Panc1 (cell line): Measurements from ENCODE around the gene UCP1. TPM values are rescaled to one million over a fixed set of nuclear protein-coding genes. Genes with fewer than 3 reads are reported as not detected.

Source experiments
- ATAC-seq: fragments of 200-7000 bp; cut with Tn5 transposase; 2 replicates; pipeline ENCODE4 v1.9.1; 2020; ENCODE audit warnings: mild to moderate bottlenecking, moderate library complexity
- BruUV-seq: library from RNA; stranded (reverse); fragments of 400-500 nt; replicated peaks from 2 replicates; lab custom pipeline; 2021; lab: Mats Ljungman, UMichigan
- CTCF ChIA-PET: fragments of 300-600 bp; sonication (Branson Sonifier 250); formaldehyde crosslinking; loops from one replicate; lab custom pipeline; 2022; ENCODE audit warnings: antibody characterized with exemption; lab: Charles Lee
- POLR2A ChIA-PET: fragments of 300-600 bp; sonication (Branson Sonifier 250); formaldehyde crosslinking; loops from one replicate; lab custom pipeline; 2022; ENCODE audit warnings: antibody characterized with exemption; lab: Charles Lee
- DNase-seq: peaks from one replicate; pipeline ENCODE4 v3.0.0-alpha.2; 2010; ENCODE audit warnings: low read depth, low spot score
- H3K27ac ChIP-seq: 2 replicates; pipeline ENCODE4 v1.5.1; 2011; ENCODE audit warnings: mild to moderate bottlenecking, low read length, inconsistent platforms
- H3K27me3 ChIP-seq: fragments of 200-500 bp; sonication (Bioruptor generic); 2 replicates; pipeline ENCODE4 v1.6.0; 2014; ENCODE audit warnings: low read length, inconsistent platforms; ENCODE audit not compliant: control insufficient read depth, insufficient read depth
- H3K36me3 ChIP-seq: fragments of 200-500 bp; sonication (Bioruptor generic); 2 replicates; pipeline ENCODE4 v1.5.1; 2014; ENCODE audit warnings: inconsistent platforms, mild to moderate bottlenecking, low read length, moderate library complexity; ENCODE audit not compliant: control insufficient read depth, insufficient read depth
- H3K4me1 ChIP-seq: 2 replicates; pipeline ENCODE4 v1.5.1; 2011; ENCODE audit warnings: inconsistent platforms, mild to moderate bottlenecking, low read length, moderate library complexity; ENCODE audit not compliant: control insufficient read depth, insufficient read depth
- H3K4me3 ChIP-seq, 2 experiments: 2 replicates each; pipeline ENCODE4 v1.5.1; 2011 to 2012; ENCODE audit warnings: low read depth in 2 of 2, low read length in 2 of 2, mild to moderate bottlenecking in 2 of 2, inconsistent platforms in 1 of 2, moderate library complexity in 1 of 2
- H3K9me3 ChIP-seq: fragments of 200-500 bp; sonication (Bioruptor generic); 2 replicates; pipeline ENCODE4 v1.5.1; 2014; ENCODE audit warnings: low read depth, mild to moderate bottlenecking, inconsistent platforms, low read length, moderate library complexity; ENCODE audit not compliant: control insufficient read depth, insufficient read depth
- POLR2AphosphoS5 ChIP-seq: IDR thresholded peaks from 2 replicates; pipeline ENCODE4 v1.6.1; 2012; ENCODE audit warnings: mild to moderate bottlenecking, low read depth, low read length, moderate library complexity
- REST ChIP-seq, 2 experiments: IDR thresholded peaks; 2 replicates each; pipeline ENCODE4 v1.6.1; 2011 to 2012; ENCODE audit warnings: low read depth in 2 of 2, control low read depth in 1 of 2, low read length in 1 of 2, mild to moderate bottlenecking in 1 of 2, moderate library complexity in 1 of 2; ENCODE audit not compliant: insufficient read depth in 1 of 2
- SIN3A ChIP-seq: IDR thresholded peaks from 2 replicates; pipeline ENCODE4 v1.6.1; 2012; ENCODE audit warnings: low read depth, mild to moderate bottlenecking, low read length, moderate library complexity, borderline replicate concordance; ENCODE audit not compliant: insufficient read depth
- TCF7L2 ChIP-seq: IDR thresholded peaks from 2 replicates; pipeline ENCODE4 v1.6.1; 2011; ENCODE audit warnings: mild to moderate bottlenecking, low read depth, low read length, inconsistent platforms
- in situ Hi-C: cut with HindIII; loops from 2 replicates; pipeline ENCODE4 v1.10.0; 2016; ENCODE audit warnings: low sequenced_read_pairs, low pct_unique_long_range_greater_than_20kb
- intact Hi-C: fragments of 100-400 bp; cut with micrococcal nuclease; formaldehyde crosslinking; loops from one replicate; pipeline ENCODE4 v1.10.0; 2022; ENCODE audit not compliant: unreplicated experiment
- total RNA-seq: library from RNA; stranded (reverse); gene quantifications from one replicate; pipeline ENCODE4 v1.2.1, GENCODE V29; 2021; ENCODE audit not compliant: unreplicated experiment
- TF ChIP-seq, protein P1 (sequence below): fragments of 450-650 bp; IDR thresholded peaks from 2 replicates; pipeline ENCODE4 v1.5.1; 2017; ENCODE audit warnings: mild to moderate bottlenecking

The UCP1 gene
- total RNA-seq, 1 experiment from 2014 or later = not detected

- no peak overlapping the region for H3K27ac ChIP-seq
- TF ChIP-seq, protein P1, sequence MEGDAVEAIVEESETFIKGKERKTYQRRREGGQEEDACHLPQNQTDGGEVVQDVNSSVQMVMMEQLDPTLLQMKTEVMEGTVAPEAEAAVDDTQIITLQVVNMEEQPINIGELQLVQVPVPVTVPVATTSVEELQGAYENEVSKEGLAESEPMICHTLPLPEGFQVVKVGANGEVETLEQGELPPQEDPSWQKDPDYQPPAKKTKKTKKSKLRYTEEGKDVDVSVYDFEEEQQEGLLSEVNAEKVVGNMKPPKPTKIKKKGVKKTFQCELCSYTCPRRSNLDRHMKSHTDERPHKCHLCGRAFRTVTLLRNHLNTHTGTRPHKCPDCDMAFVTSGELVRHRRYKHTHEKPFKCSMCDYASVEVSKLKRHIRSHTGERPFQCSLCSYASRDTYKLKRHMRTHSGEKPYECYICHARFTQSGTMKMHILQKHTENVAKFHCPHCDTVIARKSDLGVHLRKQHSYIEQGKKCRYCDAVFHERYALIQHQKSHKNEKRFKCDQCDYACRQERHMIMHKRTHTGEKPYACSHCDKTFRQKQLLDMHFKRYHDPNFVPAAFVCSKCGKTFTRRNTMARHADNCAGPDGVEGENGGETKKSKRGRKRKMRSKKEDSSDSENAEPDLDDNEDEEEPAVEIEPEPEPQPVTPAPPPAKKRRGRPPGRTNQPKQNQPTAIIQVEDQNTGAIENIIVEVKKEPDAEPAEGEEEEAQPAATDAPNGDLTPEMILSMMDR = no peak
- TF ChIP-seq SIN3A = no peak
- TF ChIP-seq TCF7L2 = no peak
- TF ChIP-seq REST (IDR thresholded peaks at IDR 0.05; ENCODE audit: insufficient read depth in 1 of 2, low read depth in 2 of 2, low read length in 1 of 2) = no peak
- TF ChIP-seq POLR2AphosphoS5 = no peak
- CTCF ChIA-PET = no interaction called here
- POLR2A ChIA-PET = no interaction called here
- no peak for ATAC-seq
- no peaks in the 10 kb centered on the region for H3K4me1 ChIP-seq
- in situ Hi-C loops = no loop called here
- BruUV-seq = no TSS peak
- peaks cover 21% of the 10 kb centered on the region for H3K27me3 ChIP-seq
- no peaks in the 10 kb centered on the region for H3K36me3 ChIP-seq
- no peak for DNase-seq
- H3K9me3 ChIP-seq = no peaks in the 10 kb centered on the region; the same call in 1 of the 2 replicates
- H3K4me3 ChIP-seq = no peak overlapping the region
- intact Hi-C loops = no loop called here
Measured at GRCh38 chr4:140571620-140572019, 2.9 kb upstream of the UCP1 start.

DNA sequence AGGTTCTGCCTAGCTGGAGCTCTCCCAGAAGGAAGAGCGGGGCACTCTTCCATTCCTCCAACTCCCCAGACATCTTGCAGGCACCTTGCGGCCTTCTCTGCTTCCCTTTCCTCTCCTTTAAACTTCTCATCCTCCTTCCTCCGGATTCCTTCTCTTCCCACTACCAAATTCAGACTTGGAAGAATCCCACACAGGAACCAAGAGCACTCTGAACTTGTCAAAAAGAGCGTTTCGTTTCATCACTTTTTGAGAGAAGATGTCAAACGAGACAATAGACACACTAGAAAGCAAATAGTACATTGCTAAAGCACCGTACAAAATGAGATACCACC, 512 bp upstream of the UCP1 start:
- intact Hi-C loops = no loop called here
- Histone ChIP-seq H3K4me1 (no peaks in the 10 kb centered on the region), H3K27ac (no peak overlapping the region), H3K27me3 (peaks cover 21% of the 10 kb centered on the region), H3K9me3 (no peaks in the 10 kb centered on the region; the same call in 1 of the 2 replicates), H3K4me3 (no peak overlapping the region), H3K36me3 (no peaks in the 10 kb centered on the region)
- no TSS peak for BruUV-seq
- DNase-seq (no peak), ATAC-seq (no peak)
- CTCF ChIA-PET = no interaction called here
- TF ChIP-seq TCF7L2 = no peak
- TF ChIP-seq, protein P1 = no peak
- TF ChIP-seq POLR2AphosphoS5 = no peak
- TF ChIP-seq REST (IDR thresholded peaks at IDR 0.05; ENCODE audit: insufficient read depth in 1 of 2, low read depth in 2 of 2, low read length in 1 of 2) = no peak
- no peak for TF ChIP-seq SIN3A
- POLR2A ChIA-PET = no interaction called here
- in situ Hi-C loops = no loop called here
